H1 (cell line): ENCODE data around the gene CIAO3. TPM values are rescaled to one million over a fixed set of nuclear protein-coding genes. Genes with fewer than 3 reads are reported as not detected.

Experiments used
- BACH1 ChIP-seq: IDR thresholded peaks from 2 replicates; pipeline ENCODE4 v1.6.1; 2012; ENCODE audit warnings: low read length, improper control_type of control experiment
- EP300 ChIP-seq, 2 experiments: IDR thresholded peaks; 1 replicate in 1 of 2; 2 replicates in 1 of 2; pipeline ENCODE4 v1.6.1; 2011 to 2012; ENCODE audit warnings: low read depth in 2 of 2, low read length in 2 of 2, mild to moderate bottlenecking in 2 of 2, borderline replicate concordance in 1 of 2, inconsistent platforms in 1 of 2, moderate library complexity in 1 of 2
- HDAC6 ChIP-seq: IDR thresholded peaks from one replicate; pipeline ENCODE4 v1.7.1; 2012; ENCODE audit warnings: low read depth, mild to moderate bottlenecking, inconsistent platforms, low read length, moderate library complexity
- MAFK ChIP-seq: IDR thresholded peaks from 2 replicates; pipeline ENCODE4 v1.6.1; 2012; ENCODE audit warnings: low read depth, mild to moderate bottlenecking, improper control_type of control experiment, low read length
- POU5F1 ChIP-seq: IDR thresholded peaks from 2 replicates; pipeline ENCODE4 v1.6.1; 2011; ENCODE audit warnings: low read depth, mild to moderate bottlenecking, low read length, moderate library complexity
- SIN3A ChIP-seq, 2 experiments: IDR thresholded peaks in 1 of 2; conservative IDR thresholded peaks in 1 of 2; 2 replicates each; pipeline ENCODE4 v1.6.1; 2011 to 2012; ENCODE audit warnings: low read length in 2 of 2, improper control_type of control experiment in 1 of 2, low read depth in 1 of 2, mild to moderate bottlenecking in 1 of 2
- SP4 ChIP-seq: IDR thresholded peaks from 2 replicates; pipeline ENCODE4 v1.6.1; 2012; ENCODE audit warnings: low read length, inconsistent platforms
- SRF ChIP-seq: IDR thresholded peaks from 2 replicates; pipeline ENCODE4 v1.6.1; 2011; ENCODE audit warnings: mild to moderate bottlenecking, low read depth, low read length, moderate library complexity
- TAF7 ChIP-seq: optimal IDR thresholded peaks from 2 replicates; pipeline ENCODE3; 2011; ENCODE audit warnings: low read depth, mild to moderate bottlenecking, inconsistent platforms, low read length, moderate library complexity, borderline replicate concordance
- YY1 ChIP-seq: IDR thresholded peaks from 2 replicates; pipeline ENCODE4 v1.6.1; 2011; ENCODE audit warnings: low read depth, mild to moderate bottlenecking, low read length
- ZNF274 ChIP-seq: IDR thresholded peaks from 2 replicates; pipeline ENCODE4 v1.7.0; 2012; ENCODE audit warnings: low read length, borderline replicate concordance; ENCODE audit errors: extremely low read depth
- polyA plus RNA-seq, 7 experiments: library from polyadenylated mRNA; depleted of rRNA in 3 of 7; stranded (reverse) in 5 of 7; unstranded in 2 of 7; fragments of >200 nt in 5 of 7; fragments of 200-250 nt in 2 of 7; gene quantifications; 1 replicate in 5 of 7; 2 replicates in 1 of 7; 4 replicates in 1 of 7; pipeline versions ENCODE4 v1.2.1 to v1.2.3, GENCODE V29; 2011 to 2013; ENCODE audit warnings: missing spikeins in 2 of 7, mixed read lengths in 2 of 7
- total RNA-seq: library from RNA; stranded (reverse); fragmentation: NEBNext Ultra II Directional; extraction: Animal tissue kit (Norgen Biotek cat#: 25700); gene quantifications from 2 replicates; pipeline ENCODE4 v1.2.1, GENCODE V29; 2021

The CIAO3 gene
- total and polyA plus RNA-seq, 2 of the 8 experiments (the other 6 are each of a cell fraction or from before 2014, with no cell fraction given): 20.0 to 20.4 TPM

DNA sequence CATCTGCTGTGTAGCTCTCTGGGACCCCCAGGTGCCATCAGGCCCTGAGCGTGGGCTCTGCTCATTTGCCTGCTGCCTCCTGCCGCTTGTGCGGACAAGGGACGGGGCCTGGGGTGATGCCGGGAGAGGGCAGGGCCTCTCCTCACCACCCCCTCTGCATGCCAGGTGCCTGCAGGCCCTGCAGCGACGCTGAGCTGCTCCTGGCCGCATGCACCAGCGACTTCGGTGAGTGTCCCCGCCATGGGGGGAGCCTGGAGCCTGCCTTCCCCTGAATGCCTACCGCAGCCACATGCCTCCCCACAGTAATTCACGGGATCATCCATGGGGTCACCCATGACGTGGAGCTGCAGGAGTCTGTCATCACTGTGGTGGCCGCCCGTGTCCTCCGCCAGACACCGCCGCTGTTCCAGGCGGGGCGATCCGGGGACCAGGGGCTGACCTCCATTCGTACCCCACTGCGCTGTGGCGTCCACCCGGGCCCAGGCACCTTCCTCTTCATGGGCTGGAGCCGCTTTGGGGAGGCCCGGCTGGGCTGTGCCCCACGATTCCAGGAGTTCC lies 23.9 kb downstream of the CIAO3 start (continued):
- TF ChIP-seq MAFK (no peak), SIN3A (conservative IDR thresholded peaks at IDR 0.05 in 1 of 2, IDR thresholded peaks at IDR 0.05 in 1 of 2; ENCODE audit: low read depth in 1 of 2, low read length in 2 of 2) (no peak), SRF (no peak), TAF7 (no peak), BACH1 (no peak), YY1 (no peak), SP4 (no peak), HDAC6 (no peak), EP300 (IDR thresholded peaks at IDR 0.05; ENCODE audit: borderline replicate concordance in 1 of 2, low read depth in 2 of 2, low read length in 2 of 2) (no peak), POU5F1 (no peak), ZNF274 (no peak)
- TF ChIP-seq, all 59 proteins: peak for 0
